ENCODE data around the gene BDNF. TPM values are rescaled to one million over a fixed set of nuclear protein-coding genes. Genes with fewer than 3 reads are reported as not detected.

The BDNF gene
- total RNA-seq, 1 experiment from 2014 or later, result 8.5 TPM

DNA sequence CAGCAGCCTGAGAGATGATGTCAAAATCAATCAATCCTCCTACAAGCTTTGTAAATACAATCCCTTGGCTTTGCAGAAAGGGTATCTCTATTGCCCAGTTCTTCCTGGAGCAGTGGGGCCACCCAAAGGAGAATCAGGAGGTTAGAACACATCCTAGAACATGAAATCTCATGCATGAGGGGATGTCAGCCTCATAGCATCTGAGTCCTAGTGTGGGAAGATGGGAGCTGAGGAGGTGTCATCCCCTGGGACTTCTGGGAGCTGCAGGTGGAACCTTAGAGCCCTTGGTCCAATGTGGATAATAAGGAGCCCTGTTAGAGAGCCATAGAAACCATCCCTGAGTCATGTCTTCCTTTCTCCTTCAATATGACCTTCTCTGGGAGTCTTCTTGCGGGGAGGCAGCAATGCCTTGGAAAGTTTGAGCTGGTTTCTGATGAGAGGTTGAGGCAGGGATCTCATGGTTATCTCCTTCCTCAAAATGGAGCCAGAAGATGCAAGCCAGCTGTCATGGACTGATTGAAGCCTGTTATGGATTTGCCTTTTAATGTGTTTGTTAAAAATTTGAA is 74.8 kb downstream of the BDNF start:
- no peaks in the 10 kb centered on the region for H3K36me3 Mint-ChIP-seq (ENCODE audit: insufficient read depth, unreplicated experiment)

DNA sequence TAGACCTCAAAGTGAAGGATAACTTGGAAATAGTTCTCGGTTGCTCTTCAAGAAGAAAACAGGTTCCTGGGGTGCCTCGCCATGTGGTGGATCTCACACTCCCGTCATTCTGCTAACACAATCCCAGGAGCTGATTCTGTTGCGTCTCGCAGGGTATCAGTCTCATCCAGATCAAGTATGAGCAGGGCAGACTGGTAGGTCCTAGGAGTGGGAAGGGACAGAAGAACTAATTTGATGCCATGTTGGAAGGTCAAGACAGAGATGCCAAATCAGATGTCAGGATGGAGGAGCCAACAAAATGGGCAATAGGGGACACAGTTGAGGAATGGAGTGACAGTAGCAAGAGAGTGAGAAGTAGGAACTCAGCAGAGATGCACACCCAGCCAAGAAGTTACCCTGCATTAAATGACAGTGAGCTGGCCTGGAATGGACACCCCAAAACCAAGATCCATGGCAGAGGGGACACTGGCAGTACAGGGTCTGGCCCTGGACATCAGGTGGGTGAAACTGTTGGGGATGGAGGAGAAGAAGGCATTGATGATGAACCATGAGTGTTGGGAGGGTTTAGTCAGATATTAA is 76.2 kb downstream of the BDNF start:
- peaks cover 9% of the 10 kb centered on the region for H3K9me3 Mint-ChIP-seq (ENCODE audit: unreplicated experiment)
- no peak for DNase-seq
- ChIA-PET POLR2A (no interaction called here), CTCF (no interaction called here)
- Histone ChIP-seq H3K36me3 (ENCODE audit: control insufficient read depth, insufficient read depth, low read length) (no peaks in the 10 kb centered on the region), H3K27me3 (replicated peaks; ENCODE audit: control insufficient read depth, insufficient read depth, low read length) (no peaks in the 10 kb centered on the region), H3K9me3 (no peaks in the 10 kb centered on the region), H3K4me3 (ENCODE audit: low read depth, low read length) (no peak overlapping the region), H3K4me1 (no peaks in the 10 kb centered on the region)
- H3K4me3 Mint-ChIP-seq (ENCODE audit: unreplicated experiment), result no peak overlapping the region
- H3K36me3 Mint-ChIP-seq (ENCODE audit: insufficient read depth, unreplicated experiment), result no peaks in the 10 kb centered on the region
- H3K27me3 Mint-ChIP-seq (ENCODE audit: insufficient read depth, unreplicated experiment), result peaks cover 6% of the 10 kb centered on the region
- peaks cover 8% of the 10 kb centered on the region for H3K4me1 Mint-ChIP-seq (ENCODE audit: low read depth, unreplicated experiment)
- TF ChIP-seq, protein P1, sequence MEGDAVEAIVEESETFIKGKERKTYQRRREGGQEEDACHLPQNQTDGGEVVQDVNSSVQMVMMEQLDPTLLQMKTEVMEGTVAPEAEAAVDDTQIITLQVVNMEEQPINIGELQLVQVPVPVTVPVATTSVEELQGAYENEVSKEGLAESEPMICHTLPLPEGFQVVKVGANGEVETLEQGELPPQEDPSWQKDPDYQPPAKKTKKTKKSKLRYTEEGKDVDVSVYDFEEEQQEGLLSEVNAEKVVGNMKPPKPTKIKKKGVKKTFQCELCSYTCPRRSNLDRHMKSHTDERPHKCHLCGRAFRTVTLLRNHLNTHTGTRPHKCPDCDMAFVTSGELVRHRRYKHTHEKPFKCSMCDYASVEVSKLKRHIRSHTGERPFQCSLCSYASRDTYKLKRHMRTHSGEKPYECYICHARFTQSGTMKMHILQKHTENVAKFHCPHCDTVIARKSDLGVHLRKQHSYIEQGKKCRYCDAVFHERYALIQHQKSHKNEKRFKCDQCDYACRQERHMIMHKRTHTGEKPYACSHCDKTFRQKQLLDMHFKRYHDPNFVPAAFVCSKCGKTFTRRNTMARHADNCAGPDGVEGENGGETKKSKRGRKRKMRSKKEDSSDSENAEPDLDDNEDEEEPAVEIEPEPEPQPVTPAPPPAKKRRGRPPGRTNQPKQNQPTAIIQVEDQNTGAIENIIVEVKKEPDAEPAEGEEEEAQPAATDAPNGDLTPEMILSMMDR (IDR thresholded peaks at IDR 0.05; ENCODE audit: insufficient read depth in 1 of 2, low read depth in 1 of 2, low read length in 1 of 2, severe bottlenecking in 1 of 2, unreplicated experiment in 1 of 2), result no peak
- peak overlapping the region; percentile 45 for H3K27ac Mint-ChIP-seq (ENCODE audit: unreplicated experiment)
- no TSS peak for BruUV-seq (replicated peaks)
- intact Hi-C loops (cut with micrococcal nuclease; ENCODE audit: unreplicated experiment), result no loop called here

More for the DNA sequence above, 74.8 kb downstream of the BDNF start:
- no peak for DNase-seq
- no peak overlapping the region for H3K4me3 ChIP-seq (ENCODE audit: low read depth, low read length)
- H3K9me3 Mint-ChIP-seq (ENCODE audit: unreplicated experiment), result peaks cover 9% of the 10 kb centered on the region
- no peak overlapping the region for H3K4me3 Mint-ChIP-seq (ENCODE audit: unreplicated experiment)
- no peak overlapping the region for H3K27ac Mint-ChIP-seq (ENCODE audit: unreplicated experiment)
- ChIA-PET CTCF (no interaction called here), POLR2A (no interaction called here)
- no peaks in the 10 kb centered on the region for H3K36me3 ChIP-seq (ENCODE audit: control insufficient read depth, insufficient read depth, low read length)
- H3K9me3 ChIP-seq, result no peaks in the 10 kb centered on the region
- TF ChIP-seq, protein P1 (IDR thresholded peaks at IDR 0.05; ENCODE audit: insufficient read depth in 1 of 2, low read depth in 1 of 2, low read length in 1 of 2, severe bottlenecking in 1 of 2, unreplicated experiment in 1 of 2), result no peak
- no TSS peak for BruUV-seq (replicated peaks)
- intact Hi-C loops (cut with micrococcal nuclease; ENCODE audit: unreplicated experiment), result no loop called here
- H3K4me1 Mint-ChIP-seq (ENCODE audit: low read depth, unreplicated experiment), result peaks cover 8% of the 10 kb centered on the region
- no peaks in the 10 kb centered on the region for H3K4me1 ChIP-seq
- peaks cover 6% of the 10 kb centered on the region for H3K27me3 Mint-ChIP-seq (ENCODE audit: insufficient read depth, unreplicated experiment)
- no peaks in the 10 kb centered on the region for H3K27me3 ChIP-seq (replicated peaks; ENCODE audit: control insufficient read depth, insufficient read depth, low read length)

DNA sequence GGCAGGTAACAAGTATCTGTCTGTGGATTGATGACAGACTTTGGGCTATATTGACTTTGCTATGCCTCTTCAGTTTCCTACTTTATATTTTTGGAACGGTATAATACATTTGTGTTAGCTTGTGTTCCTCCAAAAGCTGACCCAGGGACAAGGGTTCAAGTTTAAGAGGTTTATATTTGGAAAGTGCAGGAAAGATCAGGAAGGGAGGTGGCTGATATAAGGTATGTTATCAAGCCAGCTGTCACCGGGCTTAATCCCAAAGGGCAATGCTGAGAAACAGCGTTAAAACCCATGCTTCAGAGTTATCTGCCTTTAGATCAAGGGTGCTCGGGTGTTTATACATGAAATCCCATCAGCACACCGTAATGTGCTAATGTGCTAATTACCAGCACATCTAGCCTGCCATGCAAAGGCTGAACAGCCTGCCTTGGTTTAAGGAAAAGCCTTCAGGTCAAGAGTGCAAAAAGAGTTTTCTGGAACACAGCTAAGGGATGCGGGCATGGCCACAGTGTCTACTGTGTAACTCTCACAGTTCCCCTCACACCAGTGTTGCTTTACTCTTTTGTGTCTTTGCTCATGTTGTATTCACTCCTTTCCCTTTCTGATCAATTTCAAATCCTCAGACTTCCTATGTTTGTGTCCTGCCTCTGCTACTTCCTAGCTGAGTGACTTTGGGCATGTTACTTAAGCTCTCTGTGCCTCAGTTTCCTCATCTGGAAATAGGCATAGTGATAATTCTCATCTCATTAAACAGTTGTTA is 77.5 kb downstream of the BDNF start:
- H3K36me3 Mint-ChIP-seq (ENCODE audit: insufficient read depth, unreplicated experiment), result no peaks in the 10 kb centered on the region
- H3K27me3 Mint-ChIP-seq (ENCODE audit: insufficient read depth, unreplicated experiment), result peaks cover 6% of the 10 kb centered on the region
- no peak overlapping the region for H3K4me3 Mint-ChIP-seq (ENCODE audit: unreplicated experiment)
- TF ChIP-seq, protein P1 (IDR thresholded peaks at IDR 0.05; ENCODE audit: insufficient read depth in 1 of 2, low read depth in 1 of 2, low read length in 1 of 2, severe bottlenecking in 1 of 2, unreplicated experiment in 1 of 2), result no peak
- ChIA-PET CTCF (no interaction called here), POLR2A (no interaction called here)
- Histone ChIP-seq H3K4me1 (no peaks in the 10 kb centered on the region), H3K4me3 (ENCODE audit: low read depth, low read length) (no peak overlapping the region), H3K9me3 (no peaks in the 10 kb centered on the region), H3K27me3 (replicated peaks; ENCODE audit: control insufficient read depth, insufficient read depth, low read length) (no peaks in the 10 kb centered on the region), H3K36me3 (ENCODE audit: control insufficient read depth, insufficient read depth, low read length) (no peaks in the 10 kb centered on the region)
- H3K4me1 Mint-ChIP-seq (ENCODE audit: low read depth, unreplicated experiment), result peaks cover 8% of the 10 kb centered on the region
- H3K9me3 Mint-ChIP-seq (ENCODE audit: unreplicated experiment), result peaks cover 9% of the 10 kb centered on the region
- H3K27ac Mint-ChIP-seq (ENCODE audit: unreplicated experiment), result no peak overlapping the region
- DNase-seq, result no peak
- intact Hi-C loops (cut with micrococcal nuclease; ENCODE audit: unreplicated experiment), result no loop called here
- no TSS peak for BruUV-seq (replicated peaks)
